WTC11 (cell line): Measurements from ENCODE around the gene GZMM. TPM values are rescaled to one million over a fixed set of nuclear protein-coding genes. Genes with fewer than 3 reads are reported as not detected.
A peak's percentile ranks its signal among the peaks of the same experiment; 100 is the strongest.

ENCODE experiments used
- ARID4B ChIP-seq: sonication (generic); formaldehyde crosslinking; IDR thresholded peaks from 2 replicates; pipeline ENCODE4 v1.8.0; 2023; ENCODE audit warnings: missing genetic modification reagents, mild to moderate bottlenecking, borderline replicate concordance
- ATF3 ChIP-seq: sonication (generic); formaldehyde crosslinking; conservative IDR thresholded peaks from 2 replicates; pipeline ENCODE4 v1.8.1; 2022; ENCODE audit warnings: mild to moderate bottlenecking, missing genetic modification reagents
- ERG ChIP-seq: fragments of 250-450 bp; sonication (Bioruptor Pico); IDR thresholded peaks from 2 replicates; pipeline ENCODE4 v1.8.0; 2021; ENCODE audit warnings: mild to moderate bottlenecking
- FOXJ3 ChIP-seq: sonication (generic); formaldehyde crosslinking; IDR thresholded peaks from 2 replicates; pipeline ENCODE4 v1.9.0; 2021; ENCODE audit warnings: missing genetic modification reagents, mild to moderate bottlenecking, borderline replicate concordance
- GABPB1 ChIP-seq: sonication (generic); formaldehyde crosslinking; IDR thresholded peaks from 2 replicates; pipeline ENCODE4 v1.8.1; 2023; ENCODE audit warnings: mild to moderate bottlenecking, missing genetic modification reagents
- GRHL2 ChIP-seq: fragments of 250-450 bp; sonication (Bioruptor Pico); IDR thresholded peaks from 2 replicates; pipeline ENCODE4 v1.8.0; 2022; ENCODE audit warnings: mild to moderate bottlenecking, moderate library complexity; ENCODE audit not compliant: insufficient replicate concordance, severe bottlenecking
- SP1 ChIP-seq: sonication (generic); formaldehyde crosslinking; conservative IDR thresholded peaks from 2 replicates; pipeline ENCODE4 v1.8.1; 2022; ENCODE audit warnings: missing genetic modification reagents
- STAT6 ChIP-seq: sonication (generic); formaldehyde crosslinking; conservative IDR thresholded peaks from 2 replicates; pipeline ENCODE4 v1.8.1; 2023; ENCODE audit warnings: mild to moderate bottlenecking, low read depth, missing genetic modification reagents, moderate library complexity
- ZNF317 ChIP-seq: sonication (generic); formaldehyde crosslinking; IDR thresholded peaks from 2 replicates; pipeline ENCODE4 v1.8.1; 2023; ENCODE audit warnings: low read depth, mild to moderate bottlenecking, moderate library complexity, missing genetic modification reagents, borderline replicate concordance
- ZNF512 ChIP-seq: sonication (generic); formaldehyde crosslinking; IDR thresholded peaks from 2 replicates; pipeline ENCODE4 v1.8.1; 2022; ENCODE audit warnings: missing genetic modification reagents, borderline replicate concordance
- total RNA-seq: library from RNA; stranded (reverse); gene quantifications from 3 replicates; pipeline ENCODE4 v1.2.3, GENCODE V29; 2021
- TF ChIP-seq, protein P1 (sequence below): sonication (generic); formaldehyde crosslinking; IDR thresholded peaks from 2 replicates; pipeline ENCODE4 v1.8.0; 2022; ENCODE audit warnings: mild to moderate bottlenecking, missing genetic modification reagents
- TF ChIP-seq, protein P2 (sequence below): sonication (generic); formaldehyde crosslinking; IDR thresholded peaks from 2 replicates; pipeline ENCODE4 v1.8.1; 2023; ENCODE audit warnings: mild to moderate bottlenecking, missing genetic modification reagents, borderline replicate concordance
- TF ChIP-seq, protein P3 (sequence below): fragments of 200-600 bp; IDR thresholded peaks from 2 replicates; pipeline ENCODE4 v1.8.0; 2022; ENCODE audit warnings: antibody characterized with exemption

The GZMM gene
- total RNA-seq, 1 experiment from 2014 or later = 0.68 TPM

DNA sequence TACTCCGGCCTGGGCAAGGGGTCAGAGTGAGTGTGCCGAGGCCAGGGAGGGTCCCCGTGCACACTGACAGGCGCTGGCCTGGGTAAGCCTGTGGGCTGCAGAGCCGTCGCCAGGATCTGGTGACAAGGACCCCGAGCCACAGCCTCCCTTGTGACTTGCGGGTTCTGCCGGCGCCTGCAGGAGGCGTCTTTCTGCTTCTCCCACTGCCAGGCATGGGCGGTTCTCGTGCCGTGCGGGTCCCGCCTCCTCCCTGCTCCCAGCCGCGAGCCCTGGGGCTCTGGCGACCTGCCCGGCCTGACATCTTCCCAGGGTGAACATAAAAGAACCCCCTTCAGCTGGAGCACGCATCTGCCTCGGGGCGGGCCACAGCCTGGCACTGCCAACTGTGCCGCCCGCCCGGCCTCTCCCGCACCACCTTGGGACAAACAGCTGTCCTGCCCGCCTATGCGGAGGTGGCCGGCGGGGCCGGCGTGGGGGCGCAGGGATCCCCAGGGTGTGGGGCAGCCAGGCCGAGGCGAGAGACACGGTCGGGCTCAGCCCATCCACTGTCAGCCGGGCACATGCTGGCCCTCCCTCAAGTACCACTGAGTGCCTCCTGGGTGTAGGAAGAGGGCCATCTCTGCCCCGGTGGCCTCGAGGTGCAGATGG is 44.4 kb downstream of the GZMM start (continued):
- TF ChIP-seq, protein P1, sequence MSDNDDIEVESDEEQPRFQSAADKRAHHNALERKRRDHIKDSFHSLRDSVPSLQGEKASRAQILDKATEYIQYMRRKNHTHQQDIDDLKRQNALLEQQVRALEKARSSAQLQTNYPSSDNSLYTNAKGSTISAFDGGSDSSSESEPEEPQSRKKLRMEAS = 0 out of 2 replicates have a peak, but pooled peaks have one; percentile 20
- TF ChIP-seq GABPB1 (CRISPR knock-in tag) = no peak
- TF ChIP-seq, protein P2, sequence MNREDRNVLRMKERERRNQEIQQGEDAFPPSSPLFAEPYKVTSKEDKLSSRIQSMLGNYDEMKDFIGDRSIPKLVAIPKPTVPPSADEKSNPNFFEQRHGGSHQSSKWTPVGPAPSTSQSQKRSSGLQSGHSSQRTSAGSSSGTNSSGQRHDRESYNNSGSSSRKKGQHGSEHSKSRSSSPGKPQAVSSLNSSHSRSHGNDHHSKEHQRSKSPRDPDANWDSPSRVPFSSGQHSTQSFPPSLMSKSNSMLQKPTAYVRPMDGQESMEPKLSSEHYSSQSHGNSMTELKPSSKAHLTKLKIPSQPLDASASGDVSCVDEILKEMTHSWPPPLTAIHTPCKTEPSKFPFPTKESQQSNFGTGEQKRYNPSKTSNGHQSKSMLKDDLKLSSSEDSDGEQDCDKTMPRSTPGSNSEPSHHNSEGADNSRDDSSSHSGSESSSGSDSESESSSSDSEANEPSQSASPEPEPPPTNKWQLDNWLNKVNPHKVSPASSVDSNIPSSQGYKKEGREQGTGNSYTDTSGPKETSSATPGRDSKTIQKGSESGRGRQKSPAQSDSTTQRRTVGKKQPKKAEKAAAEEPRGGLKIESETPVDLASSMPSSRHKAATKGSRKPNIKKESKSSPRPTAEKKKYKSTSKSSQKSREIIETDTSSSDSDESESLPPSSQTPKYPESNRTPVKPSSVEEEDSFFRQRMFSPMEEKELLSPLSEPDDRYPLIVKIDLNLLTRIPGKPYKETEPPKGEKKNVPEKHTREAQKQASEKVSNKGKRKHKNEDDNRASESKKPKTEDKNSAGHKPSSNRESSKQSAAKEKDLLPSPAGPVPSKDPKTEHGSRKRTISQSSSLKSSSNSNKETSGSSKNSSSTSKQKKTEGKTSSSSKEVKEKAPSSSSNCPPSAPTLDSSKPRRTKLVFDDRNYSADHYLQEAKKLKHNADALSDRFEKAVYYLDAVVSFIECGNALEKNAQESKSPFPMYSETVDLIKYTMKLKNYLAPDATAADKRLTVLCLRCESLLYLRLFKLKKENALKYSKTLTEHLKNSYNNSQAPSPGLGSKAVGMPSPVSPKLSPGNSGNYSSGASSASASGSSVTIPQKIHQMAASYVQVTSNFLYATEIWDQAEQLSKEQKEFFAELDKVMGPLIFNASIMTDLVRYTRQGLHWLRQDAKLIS (CRISPR knock-in tag) = no peak
- TF ChIP-seq, protein P3, sequence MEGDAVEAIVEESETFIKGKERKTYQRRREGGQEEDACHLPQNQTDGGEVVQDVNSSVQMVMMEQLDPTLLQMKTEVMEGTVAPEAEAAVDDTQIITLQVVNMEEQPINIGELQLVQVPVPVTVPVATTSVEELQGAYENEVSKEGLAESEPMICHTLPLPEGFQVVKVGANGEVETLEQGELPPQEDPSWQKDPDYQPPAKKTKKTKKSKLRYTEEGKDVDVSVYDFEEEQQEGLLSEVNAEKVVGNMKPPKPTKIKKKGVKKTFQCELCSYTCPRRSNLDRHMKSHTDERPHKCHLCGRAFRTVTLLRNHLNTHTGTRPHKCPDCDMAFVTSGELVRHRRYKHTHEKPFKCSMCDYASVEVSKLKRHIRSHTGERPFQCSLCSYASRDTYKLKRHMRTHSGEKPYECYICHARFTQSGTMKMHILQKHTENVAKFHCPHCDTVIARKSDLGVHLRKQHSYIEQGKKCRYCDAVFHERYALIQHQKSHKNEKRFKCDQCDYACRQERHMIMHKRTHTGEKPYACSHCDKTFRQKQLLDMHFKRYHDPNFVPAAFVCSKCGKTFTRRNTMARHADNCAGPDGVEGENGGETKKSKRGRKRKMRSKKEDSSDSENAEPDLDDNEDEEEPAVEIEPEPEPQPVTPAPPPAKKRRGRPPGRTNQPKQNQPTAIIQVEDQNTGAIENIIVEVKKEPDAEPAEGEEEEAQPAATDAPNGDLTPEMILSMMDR = 0 out of 2 replicates have a peak, but pooled peaks have one; percentile 25
- no peak for TF ChIP-seq ATF3 (CRISPR knock-in tag)
- TF ChIP-seq ARID4B (CRISPR knock-in tag) = no peak
- no peak for TF ChIP-seq STAT6
- no peak for TF ChIP-seq ZNF512
- no peak for TF ChIP-seq GRHL2
- no peak for TF ChIP-seq ZNF317
- TF ChIP-seq ERG (CRISPR knock-in tag) = no peak
- TF ChIP-seq SP1 (CRISPR knock-in tag) = 0 out of 2 replicates have a peak, but pooled peaks have one; percentile 25
- no peak for TF ChIP-seq FOXJ3 (CRISPR knock-in tag)
- TF ChIP-seq, all 79 proteins: peak for 5
